Astrocyte of the hippocampus (primary cell): ENCODE results near the gene DDX39A.

ENCODE experiments used
- DNase-seq: peaks from one replicate; pipeline ENCODE4 v3.0.0; 2011; ENCODE audit warnings: low read depth, low spot score

DDX39A gene

DNA sequence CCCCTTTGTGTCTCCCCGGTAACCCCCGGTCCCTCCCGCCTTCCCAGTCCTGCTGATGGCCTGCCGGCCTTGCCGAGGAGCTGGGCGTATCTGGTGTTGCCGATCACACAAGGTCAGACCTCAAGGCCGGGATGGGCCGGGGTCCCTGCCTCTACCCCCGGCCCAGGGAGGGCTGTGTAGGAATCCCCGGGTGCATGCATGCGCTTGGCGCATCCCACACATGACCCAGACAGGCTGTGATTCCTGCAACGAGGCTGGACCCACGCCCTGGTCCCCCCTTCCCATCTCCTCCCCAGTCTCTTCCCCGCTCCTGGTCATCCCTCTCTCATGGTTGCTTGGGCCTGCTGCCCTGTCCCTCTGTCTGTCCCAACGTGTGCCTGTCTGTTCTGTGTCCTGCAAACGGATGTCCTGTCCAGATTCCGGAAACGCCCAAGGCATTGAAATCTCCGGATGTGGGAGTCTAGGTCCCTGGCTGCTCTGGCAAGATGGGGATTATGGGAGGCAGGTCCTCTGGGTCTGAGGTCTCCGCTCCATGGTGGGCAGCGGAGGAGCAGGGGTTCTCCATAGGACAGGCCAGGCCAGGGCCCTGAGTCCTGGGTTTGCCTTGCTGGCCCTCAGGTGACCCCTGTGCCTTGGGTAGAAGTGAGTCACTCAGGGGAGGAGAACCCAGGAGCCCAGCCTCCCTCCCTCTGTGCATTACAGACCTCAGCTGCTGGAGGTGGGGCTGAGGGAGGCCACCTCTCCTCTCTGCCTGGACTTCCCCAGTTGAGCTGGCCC lies 15.6 kb upstream of the DDX39A start:
- DNase-seq, result peak; percentile 82

GRCh38 chr19:14433554-14434501 lies 14.7 kb upstream of the DDX39A start:
- peak; percentile 22 for DNase-seq

GRCh38 chr19:14432791-14433553 lies 13.8 kb upstream of the DDX39A start, which contains the start of gene PKN1:
Gene PKN1, plus strand, starts transcription at chr19:14433306. Its CDS starts 216 bp downstream, at chr19:14433522.
- peak; percentile 69 for DNase-seq

- DNase-seq, result no peak
Observed at GRCh38 chr19:14430712-14431111, 11.6 kb upstream of the DDX39A start.

DNA sequence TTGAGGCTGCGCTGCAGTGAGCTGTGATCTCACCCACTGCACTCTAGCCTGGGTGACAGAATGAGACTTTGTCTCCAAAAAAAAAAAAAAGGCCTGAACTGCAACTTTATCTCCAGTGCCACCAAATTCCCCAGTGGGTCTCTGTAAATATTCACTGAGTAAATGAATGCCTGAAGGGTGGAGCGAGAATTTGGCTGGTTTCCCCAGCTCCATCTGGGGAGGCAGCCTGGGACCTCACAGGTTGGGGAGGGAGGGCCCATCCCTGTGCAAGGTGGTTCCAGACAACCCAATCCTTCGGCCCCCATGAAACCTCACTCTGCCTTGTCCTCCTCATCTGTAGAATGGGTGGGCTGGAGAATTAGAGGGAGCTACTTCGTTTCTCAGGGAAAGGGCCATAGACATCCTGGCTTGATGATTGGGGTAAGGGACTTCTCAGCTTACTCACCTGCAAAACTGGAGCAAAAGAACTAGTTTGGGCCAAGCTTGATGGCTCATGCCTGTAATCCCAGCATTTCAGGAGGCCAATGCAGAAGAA lies 9.8 kb upstream of the DDX39A start:
- DNase-seq, result no peak

DNA sequence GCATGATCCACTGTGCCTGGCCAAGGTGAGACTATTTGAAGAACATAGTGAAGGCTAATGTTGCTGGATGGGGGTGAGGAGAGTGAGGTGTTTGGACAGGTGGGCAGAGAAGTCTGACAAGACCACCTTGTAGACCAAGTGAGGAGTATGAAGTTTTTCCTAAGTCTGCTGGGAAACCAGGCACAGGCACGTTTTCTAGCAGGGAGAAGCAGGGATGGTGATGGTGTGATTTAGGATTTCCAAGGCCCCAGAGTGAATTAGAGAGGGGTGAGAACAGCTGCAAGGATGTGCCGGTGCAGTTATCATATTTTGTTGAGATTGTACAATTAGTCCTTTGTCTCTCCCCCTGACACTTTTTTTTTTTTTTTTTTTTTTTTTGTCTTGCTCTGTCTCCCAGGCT lies 8.3 kb upstream of the DDX39A start:
- DNase-seq, result no peak

GRCh38 chr19:14425696-14426138 lies 6.6 kb upstream of the DDX39A start:
- peak; percentile 47 for DNase-seq

GRCh38 chr19:14418856-14419105 lies 360 bp downstream of the DDX39A start:
- DNase-seq, result peak; percentile 90

- DNase-seq, result no peak
Observed at GRCh38 chr19:14416817-14417231, 2.3 kb downstream of the DDX39A start.

DNA sequence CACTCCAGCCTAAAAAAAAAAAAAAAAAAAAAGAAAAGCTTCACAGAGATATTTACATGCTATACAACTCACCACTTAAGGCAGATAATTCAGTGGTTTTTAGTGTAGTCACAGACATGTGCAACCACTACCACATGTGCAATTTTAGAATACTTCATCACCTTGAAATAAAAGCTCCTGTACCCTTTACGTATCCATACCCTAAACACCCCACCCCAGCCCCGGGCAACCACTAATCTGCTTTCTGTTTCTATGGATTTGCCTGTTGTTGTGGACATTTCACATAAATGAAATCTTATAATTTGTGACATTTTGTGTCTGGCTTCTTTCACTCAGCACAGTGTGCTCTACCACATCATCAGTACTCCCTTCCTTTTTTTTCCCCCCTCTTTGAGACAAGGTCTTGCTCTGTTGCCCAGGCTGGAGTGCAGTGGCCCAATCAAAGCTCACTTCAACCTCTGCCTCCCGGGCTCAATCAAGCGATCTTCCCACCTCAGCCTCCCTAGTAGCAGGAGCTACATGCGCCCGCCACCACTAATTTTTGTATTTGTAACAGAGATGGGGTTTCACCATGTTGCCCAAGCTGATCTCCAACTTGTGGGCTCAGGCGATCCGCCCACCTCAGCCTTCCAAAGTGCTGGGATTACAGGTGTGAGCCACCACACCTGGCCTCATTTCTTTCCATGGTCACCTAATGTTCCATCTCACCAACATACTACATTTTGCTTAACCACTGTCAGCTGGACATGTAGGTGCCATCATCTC lies 4.0 kb downstream of the DDX39A start:
- no peak for DNase-seq

- DNase-seq, result peak; percentile 90
Observed at GRCh38 chr19:14413693-14414181, 5.4 kb downstream of the DDX39A start.

DNA sequence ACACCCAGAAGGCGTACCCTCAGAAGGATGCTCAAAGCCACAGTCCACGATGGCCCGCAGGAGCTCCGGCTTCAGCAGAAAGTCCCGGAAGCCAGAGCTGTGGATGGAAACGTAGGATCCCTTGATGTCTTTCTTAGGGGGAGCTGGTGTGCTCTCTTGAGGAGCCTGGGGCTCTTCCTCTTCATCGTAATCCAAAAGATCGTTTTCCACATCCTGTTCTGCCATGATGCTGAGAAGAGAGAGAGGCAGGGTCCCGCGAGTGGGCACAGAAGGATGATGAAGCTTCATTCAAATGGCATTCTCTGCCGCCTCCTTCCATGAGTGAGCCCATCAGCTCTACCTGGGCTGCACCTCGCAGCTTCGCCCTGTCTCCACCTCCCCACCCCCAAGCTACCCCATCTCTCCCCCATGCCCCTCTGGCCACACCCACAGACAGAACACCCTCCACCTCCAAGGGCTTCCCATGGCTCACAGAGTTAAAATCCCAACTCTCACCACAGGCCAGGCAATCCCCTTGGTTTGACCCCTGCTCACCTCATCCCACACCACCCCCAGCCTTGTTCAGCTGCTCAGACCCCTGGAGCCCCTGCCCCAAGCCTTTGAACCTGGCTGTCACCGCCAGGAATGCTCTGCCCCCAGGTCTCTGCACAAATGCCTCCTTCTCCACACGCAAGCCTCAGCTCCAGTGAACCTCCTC lies 6.0 kb downstream of the DDX39A start:
- DNase-seq, result no peak

DNA sequence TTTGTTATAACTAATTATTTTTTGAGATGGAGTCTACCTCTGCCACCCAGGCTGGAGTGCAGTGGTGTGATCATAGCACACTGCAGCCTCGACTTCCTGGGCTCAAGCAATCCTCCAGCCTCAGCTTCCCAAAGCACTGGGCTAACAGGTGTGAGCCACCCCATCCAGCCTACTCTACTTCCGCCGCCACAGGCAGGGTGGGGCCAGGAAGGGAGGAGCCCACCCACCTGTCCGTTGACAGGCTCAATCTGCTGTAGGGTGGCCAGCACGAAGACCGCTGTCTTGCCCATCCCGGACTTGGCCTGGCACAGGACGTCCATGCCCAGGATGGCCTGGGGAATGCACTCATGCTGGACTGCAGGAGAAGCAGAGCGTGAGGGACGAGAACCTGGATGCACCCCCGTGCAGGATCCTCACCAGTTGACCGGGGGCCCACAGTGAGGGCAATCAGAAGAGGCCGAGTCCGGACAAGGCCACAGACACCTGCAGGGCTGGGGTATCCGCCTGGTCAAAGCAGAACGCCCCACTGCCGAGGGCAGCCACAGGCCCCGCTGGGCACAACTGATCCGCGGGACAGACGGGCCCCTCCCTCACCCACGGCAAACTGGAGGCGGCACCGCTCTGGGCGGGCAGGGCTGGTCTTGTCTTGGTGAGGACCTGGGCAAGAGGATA lies 6.7 kb downstream of the DDX39A start:
- no peak for DNase-seq

DNA sequence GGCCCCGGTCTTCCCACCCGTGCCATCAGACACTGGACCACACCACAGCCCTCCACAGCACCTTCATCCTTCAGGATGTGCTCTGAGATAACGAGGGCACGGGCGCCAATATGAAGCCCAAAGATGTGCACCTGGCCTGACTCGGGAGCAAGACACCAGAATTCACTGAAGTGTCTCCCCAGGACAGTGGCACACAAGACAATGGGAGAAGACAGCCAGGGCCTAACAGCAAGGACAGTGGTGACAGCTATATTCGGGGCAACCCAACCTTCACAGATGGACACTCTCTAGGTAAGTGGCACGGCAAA lies 7.2 kb downstream of the DDX39A start:
- DNase-seq, result no peak

GRCh38 chr19:14411161-14411937 lies 7.8 kb downstream of the DDX39A start:
- DNase-seq, result peak; percentile 92

DNA sequence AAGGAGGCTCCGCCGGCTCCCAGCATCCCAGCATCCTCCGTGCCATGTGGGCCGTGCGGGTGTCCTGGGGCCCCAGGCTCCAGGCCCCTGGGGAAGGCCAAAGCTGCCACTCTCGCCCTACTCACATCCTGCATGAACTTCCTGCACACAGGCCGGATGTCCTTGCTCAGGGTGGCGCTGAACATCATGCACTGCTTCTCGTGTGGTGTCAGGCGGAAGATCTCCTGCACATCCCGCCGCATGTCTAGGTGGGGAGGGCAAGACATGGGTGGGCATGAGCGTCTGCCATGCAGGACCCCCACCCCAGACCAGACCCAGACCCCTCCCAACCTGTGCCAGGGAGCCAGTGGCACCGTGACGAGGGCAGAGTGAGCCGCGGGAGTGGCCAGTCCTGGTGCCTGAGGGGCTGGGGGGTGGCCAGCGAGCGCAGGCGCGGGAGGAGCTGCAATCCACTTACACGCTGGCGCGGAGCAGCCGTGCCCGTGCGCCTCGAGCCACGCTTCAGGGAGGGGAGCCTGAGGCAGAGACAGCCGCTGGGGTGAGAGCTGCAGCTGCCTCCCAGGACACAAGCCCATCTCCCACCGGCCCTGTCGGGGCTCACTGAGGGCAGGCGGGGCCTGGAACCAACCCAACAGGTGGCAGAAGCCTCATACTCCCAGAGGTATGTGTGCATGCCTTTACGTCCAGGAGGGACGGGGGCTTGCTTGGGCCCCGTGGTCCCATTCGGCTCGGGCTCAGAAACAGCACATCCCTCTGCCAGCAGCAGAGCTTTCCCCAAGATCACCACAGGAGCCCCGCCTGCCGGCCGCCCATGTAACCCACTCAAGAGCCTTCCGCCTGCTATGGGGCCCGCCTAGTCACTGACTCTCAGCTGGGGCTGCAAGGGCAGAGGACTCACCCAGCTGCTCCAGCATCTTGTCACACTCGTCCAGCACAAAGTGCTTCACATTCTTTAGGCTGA lies 8.8 kb downstream of the DDX39A start:
- DNase-seq, result no peak

- DNase-seq, result no peak
Observed at GRCh38 chr19:14409146-14410023, 9.8 kb downstream of the DDX39A start.
